HG02763 (cell line): ENCODE data around the gene PODXL2.
A peak's percentile ranks its signal among the peaks of the same experiment; 100 is the strongest.

Experiments used
- ATAC-seq: cut with Tn5 transposase; IDR thresholded peaks from one replicate; pipeline ENCODE4 v1.9.1; 2021; ENCODE audit warnings: mild to moderate bottlenecking, moderate library complexity; ENCODE audit not compliant: unreplicated experiment

Gene PODXL2, protein sequence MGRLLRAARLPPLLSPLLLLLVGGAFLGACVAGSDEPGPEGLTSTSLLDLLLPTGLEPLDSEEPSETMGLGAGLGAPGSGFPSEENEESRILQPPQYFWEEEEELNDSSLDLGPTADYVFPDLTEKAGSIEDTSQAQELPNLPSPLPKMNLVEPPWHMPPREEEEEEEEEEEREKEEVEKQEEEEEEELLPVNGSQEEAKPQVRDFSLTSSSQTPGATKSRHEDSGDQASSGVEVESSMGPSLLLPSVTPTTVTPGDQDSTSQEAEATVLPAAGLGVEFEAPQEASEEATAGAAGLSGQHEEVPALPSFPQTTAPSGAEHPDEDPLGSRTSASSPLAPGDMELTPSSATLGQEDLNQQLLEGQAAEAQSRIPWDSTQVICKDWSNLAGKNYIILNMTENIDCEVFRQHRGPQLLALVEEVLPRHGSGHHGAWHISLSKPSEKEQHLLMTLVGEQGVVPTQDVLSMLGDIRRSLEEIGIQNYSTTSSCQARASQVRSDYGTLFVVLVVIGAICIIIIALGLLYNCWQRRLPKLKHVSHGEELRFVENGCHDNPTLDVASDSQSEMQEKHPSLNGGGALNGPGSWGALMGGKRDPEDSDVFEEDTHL

DNA sequence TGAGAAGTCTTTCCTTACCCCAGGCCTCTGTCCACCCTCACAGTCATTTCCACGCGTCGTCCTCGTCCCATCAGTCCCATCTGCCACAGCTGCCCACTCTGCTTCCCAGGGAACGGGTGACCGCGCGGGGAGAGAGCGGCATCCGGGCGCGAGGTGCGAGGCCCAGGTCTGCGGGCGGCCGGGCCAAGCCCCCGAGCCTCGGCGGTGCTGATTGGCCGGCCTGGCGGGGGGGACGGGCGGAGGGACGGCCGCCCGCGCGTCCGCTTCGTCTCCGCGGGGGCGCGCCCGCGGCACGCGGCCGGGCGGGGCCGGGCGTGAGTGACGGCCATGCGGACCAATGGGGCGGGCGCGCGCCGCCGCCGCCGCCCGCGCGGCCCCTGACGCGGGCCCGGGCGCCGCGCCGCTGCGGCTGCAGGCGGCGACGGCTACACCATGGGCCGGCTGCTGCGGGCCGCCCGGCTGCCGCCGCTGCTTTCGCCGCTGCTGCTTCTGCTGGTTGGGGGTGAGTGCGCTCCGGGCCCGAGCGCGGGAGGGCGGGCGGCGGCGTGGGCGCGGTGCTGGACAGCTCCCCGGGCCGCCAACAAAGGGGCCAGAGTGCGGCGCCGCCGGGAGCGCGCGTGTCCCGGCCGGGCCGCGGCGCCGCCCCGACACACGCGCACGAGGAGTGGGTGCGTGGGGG is at the start of gene PODXL2:
Gene PODXL2, plus strand, starts transcription at position 398 of the 679 bp plus-strand sequence. Its CDS starts 35 bp downstream, at position 433.
- ATAC-seq, result no peak

DNA sequence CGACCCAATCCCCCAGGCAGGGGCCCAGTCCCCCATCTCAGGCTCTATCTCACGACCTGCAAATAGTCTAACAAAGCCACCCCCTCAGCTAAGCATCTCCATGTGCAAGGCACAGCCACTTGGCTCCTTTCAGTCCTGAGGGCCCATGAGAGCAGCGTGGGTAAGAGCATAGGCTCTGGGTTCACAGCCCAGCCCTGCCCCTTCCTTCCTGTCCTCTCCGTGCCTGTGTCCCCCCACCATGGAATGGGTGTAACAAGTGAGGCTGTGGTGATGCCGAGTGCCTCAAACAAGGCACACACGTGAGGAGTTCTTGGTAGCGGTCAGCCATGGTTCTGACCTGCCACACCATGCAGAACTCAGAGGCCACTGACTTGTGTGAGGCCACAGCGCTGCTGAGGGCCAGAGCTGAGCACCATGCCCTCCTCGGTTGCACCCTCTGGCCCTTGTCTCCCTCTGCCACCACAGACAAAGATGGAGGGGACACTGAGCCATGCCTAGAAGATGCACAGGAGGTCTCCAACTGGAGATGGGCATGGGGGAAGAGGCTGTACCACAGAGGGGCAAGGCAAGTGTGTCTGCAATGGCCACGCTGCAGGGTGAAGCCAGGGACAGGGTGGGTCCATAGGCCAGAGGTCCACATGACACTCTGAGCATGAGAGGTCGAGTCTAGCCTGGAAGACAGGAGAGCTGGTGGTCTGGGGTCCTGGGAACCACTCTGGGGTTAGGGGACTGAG is 48.5 kb upstream of the PODXL2 start:
- ATAC-seq, result no peak

DNA sequence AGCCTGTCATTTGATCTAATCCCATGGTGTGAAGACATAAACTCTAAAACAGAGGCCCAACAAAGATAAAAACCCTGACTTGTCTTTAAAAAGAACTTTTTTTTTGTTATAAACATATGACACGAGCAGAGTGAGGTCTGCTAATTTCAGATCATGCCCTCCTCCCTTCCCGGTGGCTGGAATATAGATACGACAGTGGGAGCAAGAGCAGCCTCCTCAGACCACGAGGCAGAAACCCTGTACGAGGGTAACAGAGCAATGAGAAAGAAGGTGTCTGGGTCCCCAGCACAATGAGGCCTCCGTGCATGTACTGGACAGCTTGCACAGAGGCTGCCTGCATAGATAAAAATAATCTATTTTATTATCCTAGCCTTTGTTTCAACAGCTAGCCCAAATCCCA is 44.3 kb upstream of the PODXL2 start:
- ATAC-seq, result no peak

GRCh38 chr3:127585163-127585812 is 43.7 kb upstream of the PODXL2 start:
- no peak for ATAC-seq

GRCh38 chr3:127585813-127586413 is 43.1 kb upstream of the PODXL2 start:
- ATAC-seq, result no peak

GRCh38 chr3:127587876-127588275 is 41.1 kb upstream of the PODXL2 start:
- no peak for ATAC-seq

- no peak for ATAC-seq
Observed at GRCh38 chr3:127588806-127589577, 40.0 kb upstream of the PODXL2 start.

DNA sequence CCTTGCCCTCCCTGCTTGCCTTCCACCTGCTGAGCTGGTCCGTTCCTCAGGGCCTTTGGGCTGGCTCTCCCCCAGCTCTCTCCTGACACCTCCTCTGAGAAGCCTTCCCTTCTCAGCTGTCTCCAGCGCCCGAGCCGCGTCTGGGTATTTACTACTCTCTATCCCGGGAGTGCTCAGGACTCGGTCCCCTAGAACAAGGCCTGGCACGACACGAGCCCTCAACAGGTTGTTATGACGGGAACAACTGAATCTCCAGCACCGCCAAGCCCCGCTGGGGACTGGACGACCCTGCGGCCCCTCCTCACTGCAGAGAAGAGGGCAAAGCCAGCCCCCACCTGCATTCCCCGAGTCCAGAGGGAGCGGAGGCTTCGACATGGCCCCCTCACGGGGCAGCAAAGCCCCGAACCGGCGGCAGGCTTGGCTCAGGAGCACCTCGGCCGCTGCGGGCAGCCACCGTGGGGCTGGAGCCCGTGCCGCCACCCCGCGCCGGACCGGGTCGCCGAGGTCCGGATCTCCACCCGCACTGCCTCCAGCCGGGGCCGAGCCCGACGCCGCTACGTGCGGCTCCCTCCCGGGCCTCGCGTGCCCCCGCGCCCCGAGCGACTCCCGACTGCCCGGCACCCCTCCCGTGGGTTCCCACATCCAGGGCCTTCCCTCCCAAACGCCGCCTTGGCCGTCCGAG is 39.2 kb upstream of the PODXL2 start:
- peak; percentile 11 for ATAC-seq

DNA sequence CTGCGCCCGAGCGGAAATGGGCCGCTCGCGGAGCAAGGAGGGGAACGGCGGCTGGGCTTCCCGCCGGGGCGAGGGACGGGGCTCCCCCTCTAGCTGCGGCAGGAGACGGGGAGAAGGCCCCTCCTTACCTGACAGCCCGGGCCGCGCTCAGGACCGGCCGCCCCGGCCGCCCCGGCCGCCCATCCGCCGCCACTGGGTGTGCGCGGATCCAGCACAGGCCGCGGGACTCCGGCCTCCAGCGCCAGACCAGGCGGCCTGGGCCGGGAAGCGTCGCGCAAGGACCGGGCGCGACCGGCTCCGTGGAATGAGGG is 38.7 kb upstream of the PODXL2 start:
- ATAC-seq, result peak; percentile 33

DNA sequence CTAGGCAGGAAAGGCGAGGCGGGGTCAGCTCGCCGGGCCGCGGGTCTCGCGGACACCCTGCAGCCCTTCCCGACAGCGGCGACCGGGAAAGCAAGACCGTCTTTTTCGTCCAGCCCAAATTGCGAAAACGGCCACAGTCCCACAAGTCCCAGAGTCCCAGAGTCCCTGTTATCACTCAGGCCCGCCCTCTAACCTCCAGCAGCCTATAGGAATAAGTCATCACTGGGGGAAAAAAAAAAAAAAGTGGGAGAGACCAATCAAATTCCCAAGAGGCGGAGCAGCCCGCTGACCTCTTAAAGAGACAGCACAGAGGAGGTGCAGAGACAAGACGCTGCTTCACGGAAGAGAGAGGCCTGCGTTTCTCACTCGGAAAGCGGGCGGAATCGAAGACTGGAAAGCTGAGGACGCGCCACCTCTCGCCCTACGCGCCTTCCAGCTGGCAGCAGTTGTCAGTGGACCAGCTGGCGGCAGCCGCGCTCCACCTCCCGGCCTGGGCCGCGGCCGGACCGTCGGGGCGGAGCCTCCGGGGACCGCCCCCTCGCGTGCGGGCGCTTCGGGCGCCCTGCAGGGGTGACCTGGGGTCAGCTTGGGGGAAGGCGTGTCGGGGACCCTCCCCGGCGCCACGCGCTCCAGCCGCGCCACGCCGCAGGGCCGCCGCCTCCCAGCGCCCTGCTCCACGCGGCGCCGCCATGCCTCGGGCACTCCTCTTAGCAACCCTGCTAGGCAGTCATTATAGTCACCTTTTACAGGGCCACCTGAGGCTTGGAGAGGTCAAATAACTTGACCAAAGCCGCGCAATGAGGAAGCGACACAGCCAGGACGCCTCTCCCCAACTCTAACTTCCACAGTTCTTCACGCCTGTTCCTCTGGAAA is 38.2 kb upstream of the PODXL2 start, which contains the start of gene TPRA1:
Gene TPRA1, minus strand, starts transcription at position 141 of the 873 bp plus-strand sequence. CDS start 10,587 bp downstream, outside the sequence.
- ATAC-seq, result peak; percentile 75

GRCh38 chr3:127593178-127593577 is 35.8 kb upstream of the PODXL2 start:
- no peak for ATAC-seq

DNA sequence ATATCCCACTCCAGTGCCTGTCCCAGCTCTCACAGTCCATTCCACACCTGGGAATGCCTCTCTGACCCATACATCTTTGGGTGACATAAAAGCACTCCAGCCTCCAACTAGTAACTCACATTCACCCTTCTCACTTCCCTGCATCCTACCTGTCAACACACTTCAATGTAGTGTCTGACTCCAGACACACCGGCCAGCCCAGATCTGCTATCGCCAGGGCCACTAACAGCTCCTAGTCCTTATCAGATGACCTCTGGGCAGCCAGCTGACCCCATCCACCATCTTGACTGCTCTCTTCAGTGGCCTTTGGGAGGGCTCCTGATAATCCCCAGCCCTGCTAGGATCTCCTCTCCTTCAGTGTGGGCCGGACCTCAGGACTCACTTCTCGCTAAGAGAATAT is 33.7 kb upstream of the PODXL2 start:
- ATAC-seq, result no peak

- no peak for ATAC-seq
Observed at GRCh38 chr3:127597020-127597771, 31.8 kb upstream of the PODXL2 start.

DNA sequence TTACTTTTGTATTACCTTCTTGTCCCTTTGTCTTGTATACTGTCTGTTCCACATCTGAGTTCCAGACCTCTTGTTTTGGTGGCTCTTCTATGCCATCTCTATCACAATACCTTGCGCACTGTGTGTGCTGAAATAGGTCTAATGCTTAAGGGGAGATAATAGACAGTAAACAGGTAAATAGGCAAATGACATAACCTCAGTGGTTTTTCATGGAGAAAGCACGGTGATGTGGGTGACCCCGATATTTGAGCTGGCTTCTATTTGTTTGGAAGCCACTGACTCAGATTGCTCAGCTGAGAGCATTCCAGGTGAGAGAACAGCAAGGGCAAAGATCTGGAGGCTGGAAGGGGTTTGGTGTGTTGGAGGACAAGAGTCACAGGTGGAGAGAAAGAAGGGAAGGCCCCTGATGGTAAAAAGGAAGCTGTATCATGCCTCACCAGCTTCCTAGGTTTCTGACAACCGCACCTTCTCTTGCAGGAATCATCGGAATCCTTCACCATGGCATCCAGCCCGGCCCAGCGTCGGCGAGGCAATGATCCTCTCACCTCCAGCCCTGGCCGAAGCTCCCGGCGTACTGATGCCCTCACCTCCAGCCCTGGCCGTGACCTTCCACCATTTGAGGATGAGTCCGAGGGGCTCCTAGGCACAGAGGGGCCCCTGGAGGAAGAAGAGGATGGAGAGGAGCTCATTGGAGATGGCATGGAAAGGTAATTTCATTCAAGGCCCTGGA is 30.0 kb upstream of the PODXL2 start:
- ATAC-seq, result no peak

DNA sequence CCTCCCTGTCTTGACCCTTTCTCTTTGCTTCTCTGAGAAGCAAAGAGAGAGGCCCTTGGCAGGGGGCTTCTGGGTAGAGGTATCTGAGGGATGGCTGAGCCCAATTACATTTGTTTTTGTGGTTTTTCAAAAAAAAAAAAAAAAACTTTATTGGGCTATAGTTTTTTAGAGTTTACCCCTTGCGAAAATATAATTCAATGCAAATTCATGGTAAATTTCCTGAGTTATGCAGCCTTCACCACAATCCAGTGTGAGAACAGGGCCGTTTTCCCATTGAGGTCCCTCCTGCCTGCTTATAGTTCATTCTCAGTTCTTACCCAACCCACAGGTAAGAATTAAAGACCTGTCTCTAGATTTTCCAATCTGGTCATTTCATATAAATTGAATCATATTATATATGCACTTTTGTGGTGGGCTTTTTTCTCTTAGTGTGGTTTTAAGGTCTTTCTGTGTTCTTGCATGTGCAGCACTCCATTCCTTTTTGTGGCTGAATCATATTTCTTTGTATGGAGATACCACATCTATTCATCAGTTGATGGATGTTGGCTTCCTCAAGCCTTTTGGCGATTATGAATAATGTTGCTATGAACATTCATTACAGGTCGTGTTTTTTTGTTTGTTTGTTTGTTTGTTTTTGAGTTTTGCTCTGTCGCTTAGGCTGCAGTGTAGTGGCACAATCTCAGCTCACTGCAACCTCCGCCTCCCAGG is 28.1 kb upstream of the PODXL2 start:
- no peak for ATAC-seq

GRCh38 chr3:127604035-127604434 is 24.9 kb upstream of the PODXL2 start:
- ATAC-seq, result peak; percentile 51
